GM23338 (cell line): Measurements from ENCODE around the gene MGAT3. TPM values are rescaled to one million over a fixed set of nuclear protein-coding genes. Genes with fewer than 3 reads are reported as not detected.
A peak's percentile ranks its signal among the peaks of the same experiment; 100 is the strongest.

ENCODE experiments used
- ATAC-seq: fragments of 200-7000 bp; cut with Tn5 transposase; 3 replicates; pipeline ENCODE4 v1.9.1; 2020
- DNase-seq: peaks from one replicate; pipeline ENCODE4 v3.0.0-alpha.2; 2015; ENCODE audit warnings: low spot score
- H2AFZ ChIP-seq: fragments of 200-600 bp; sonication (generic); 2 replicates; pipeline ENCODE4 v1.8.0; 2016; ENCODE audit warnings: antibody characterized with exemption, mild to moderate bottlenecking, moderate library complexity
- H3F3A ChIP-seq: fragments of 200-600 bp; sonication (generic); replicated peaks from 2 replicates; pipeline ENCODE4 v1.8.0; 2017; ENCODE audit warnings: antibody characterized with exemption, mixed run types, low read depth
- H3K27ac ChIP-seq: fragments of 200-600 bp; sonication (generic); 2 replicates; pipeline ENCODE4 v1.6.1; 2016; ENCODE audit warnings: low read depth
- H3K27me3 ChIP-seq: fragments of 200-600 bp; sonication (generic); 2 replicates; pipeline ENCODE4 v1.8.0; 2016; ENCODE audit warnings: mild to moderate bottlenecking, mixed run types, moderate library complexity; ENCODE audit not compliant: insufficient read depth
- H3K36me3 ChIP-seq: fragments of 200-600 bp; sonication (generic); 2 replicates; pipeline ENCODE4 v1.8.0; 2016; ENCODE audit warnings: mild to moderate bottlenecking; ENCODE audit not compliant: insufficient read depth
- H3K4me1 ChIP-seq: fragments of 200-600 bp; sonication (generic); 2 replicates; pipeline ENCODE4 v1.8.0; 2016; ENCODE audit warnings: mild to moderate bottlenecking, moderate library complexity; ENCODE audit not compliant: insufficient read depth
- H3K4me2 ChIP-seq: fragments of 200-600 bp; sonication (generic); 2 replicates; pipeline ENCODE4 v1.7.1; 2017; ENCODE audit warnings: mixed run types
- H3K4me3 ChIP-seq: fragments of 200-600 bp; sonication (generic); 2 replicates; pipeline ENCODE4 v1.6.1; 2016; ENCODE audit warnings: mixed run types
- H3K79me2 ChIP-seq: fragments of 200-600 bp; sonication (generic); replicated peaks from 2 replicates; pipeline ENCODE4 v1.8.0; 2017; ENCODE audit warnings: mild to moderate bottlenecking; ENCODE audit not compliant: insufficient read depth
- H3K9me2 ChIP-seq: fragments of 200-600 bp; sonication (generic); 2 replicates; pipeline ENCODE4 v1.8.0; 2017; ENCODE audit not compliant: insufficient read depth
- H4K20me1 ChIP-seq: fragments of 200-600 bp; sonication (generic); replicated peaks from 2 replicates; pipeline ENCODE4 v1.8.0; 2017; ENCODE audit warnings: mild to moderate bottlenecking; ENCODE audit not compliant: insufficient read depth
- H3K27ac Mint-ChIP-seq: 2 replicates; pipeline ENCODE4 v1.8.0; 2020; ENCODE audit warnings: inconsistent platforms, mild to moderate bottlenecking, moderate library complexity, mixed read lengths
- H3K27me3 Mint-ChIP-seq: 3 replicates; pipeline ENCODE4 v1.8.0; 2022; ENCODE audit warnings: low read depth, mild to moderate bottlenecking, moderate library complexity, mixed read lengths, inconsistent platforms; ENCODE audit not compliant: insufficient read depth, poor library complexity
- H3K36me3 Mint-ChIP-seq: 3 replicates; pipeline ENCODE4 v1.8.0; 2021; ENCODE audit warnings: low read depth, mild to moderate bottlenecking, inconsistent platforms, moderate library complexity, mixed read lengths
- H3K4me1 Mint-ChIP-seq: 3 replicates; pipeline ENCODE4 v1.8.0; 2020; ENCODE audit warnings: mild to moderate bottlenecking, inconsistent platforms, mixed read lengths
- H3K4me3 Mint-ChIP-seq: 3 replicates; pipeline ENCODE4 v1.8.0; 2021; ENCODE audit warnings: moderate library complexity, mild to moderate bottlenecking, inconsistent platforms, mixed read lengths
- H3K9me3 Mint-ChIP-seq: 3 replicates; pipeline ENCODE4 v1.8.0; 2020; ENCODE audit warnings: moderate library complexity, mild to moderate bottlenecking, inconsistent platforms, mixed read lengths
- CREB1 ChIP-seq: fragments of 250-450 bp; sonication (Bioruptor Pico); IDR thresholded peaks from 2 replicates; pipeline ENCODE4 v1.5.0; 2020; ENCODE audit warnings: low read depth, mild to moderate bottlenecking, moderate library complexity
- EZH2 ChIP-seq: fragments of 200-600 bp; sonication (generic); IDR thresholded peaks from one replicate; pipeline ENCODE4 v1.8.0; 2017; ENCODE audit warnings: antibody characterized with exemption, mild to moderate bottlenecking, low read depth; ENCODE audit not compliant: unreplicated experiment
- EZH2phosphoT487 ChIP-seq: fragments of 200-600 bp; sonication (generic); IDR thresholded peaks from one replicate; pipeline ENCODE4 v1.8.1; 2018; ENCODE audit warnings: antibody characterized with exemption; ENCODE audit not compliant: unreplicated experiment
- JUNB ChIP-seq: IDR thresholded peaks from one replicate; pipeline ENCODE4 v1.6.1; 2016; ENCODE audit warnings: antibody characterized with exemption; ENCODE audit not compliant: unreplicated experiment
- NANOG ChIP-seq: IDR thresholded peaks from 2 replicates; pipeline ENCODE4 v1.6.1; 2016; ENCODE audit warnings: antibody characterized with exemption, borderline replicate concordance
- POLR2AphosphoS5 ChIP-seq: IDR thresholded peaks from 2 replicates; pipeline ENCODE4 v1.6.1; 2016; ENCODE audit warnings: antibody characterized with exemption, low read depth
- STAT1 ChIP-seq: IDR thresholded peaks from one replicate; pipeline ENCODE4 v1.6.1; 2016; ENCODE audit warnings: antibody characterized with exemption; ENCODE audit not compliant: unreplicated experiment
- ZNF114 ChIP-seq: fragments of 250-450 bp; sonication (Bioruptor Pico); IDR thresholded peaks from 2 replicates; pipeline ENCODE4 v1.5.0; 2020; ENCODE audit warnings: mild to moderate bottlenecking, moderate library complexity
- ZNF331 ChIP-seq: fragments of 250-450 bp; sonication (Bioruptor Pico); IDR thresholded peaks from 2 replicates; pipeline ENCODE4 v1.5.0; 2020; ENCODE audit warnings: low read depth, mild to moderate bottlenecking, moderate library complexity
- long read RNA-seq: library from polyadenylated mRNA; unstranded; transcript quantifications from one replicate; pipeline ENCODE4 v2.0.0, GENCODE V29; 2020; ENCODE audit not compliant: unreplicated experiment
- polyA plus RNA-seq: library from polyadenylated mRNA; unstranded; fragments of >200 nt; fragmentation: Nextera tagmentation; extraction: Ambion mirVana; gene quantifications from 2 replicates; pipeline ENCODE4 v1.2.1, GENCODE V29; 2016
- total RNA-seq: library from RNA; depleted of rRNA; stranded (reverse); fragments of >200 nt; shearing (Covaris generic); gene quantifications from 2 replicates; pipeline ENCODE4 v1.2.3, GENCODE V29; 2014; rRNA removed
- TF ChIP-seq, protein P1 (sequence below): fragments of 250-450 bp; sonication (Bioruptor Pico); IDR thresholded peaks from 2 replicates; pipeline ENCODE4 v1.5.0; 2020; ENCODE audit warnings: mild to moderate bottlenecking, moderate library complexity
- TF ChIP-seq, protein P2 (sequence below): IDR thresholded peaks from 2 replicates; pipeline ENCODE4 v1.6.1; 2016; ENCODE audit warnings: antibody characterized with exemption
- TF ChIP-seq, protein P3 (sequence below), 2 experiments: fragments of 200-600 bp in 1 of 2; sonication (generic) in 1 of 2; conservative IDR thresholded peaks; 2 replicates each; pipeline versions ENCODE4 v1.5.1 to v1.6.1; 2016 to 2017; ENCODE audit warnings: antibody characterized with exemption in 2 of 2, low read depth in 2 of 2, mild to moderate bottlenecking in 2 of 2, moderate library complexity in 1 of 2

MGAT3 gene
- total RNA-seq (10.2 and 13.1 TPM in 2 replicates), polyA plus RNA-seq (1.6 and 1.7 TPM in 2 replicates)
- long read RNA-seq: 0 reads

- peaks cover 18% of the 10 kb centered on the region for H3K4me1 ChIP-seq
- H3K27me3 Mint-ChIP-seq: peaks cover 46% of the 10 kb centered on the region
- H3K4me2 ChIP-seq: peak within 1 kb of the TSS; percentile 92
- peaks cover 11% of the 10 kb centered on the region; the same call in 1 of the 2 replicates for H3F3A ChIP-seq
- peak; percentile 6 for ATAC-seq
- no peaks in the 10 kb centered on the region for H4K20me1 ChIP-seq
- no peak for DNase-seq
- peaks cover 33% of the 10 kb centered on the region for H3K4me1 Mint-ChIP-seq
- H3K27me3 ChIP-seq: peaks cover 28% of the 10 kb centered on the region
- H3K9me3 Mint-ChIP-seq: no peaks in the 10 kb centered on the region; the same call in 2 of the 3 replicates
- H3K4me3 Mint-ChIP-seq: peak within 1 kb of the TSS; percentile 81
- no peak for TF ChIP-seq EZH2
- TF ChIP-seq EZH2phosphoT487: no peak
- no peak for TF ChIP-seq STAT1
- H3K36me3 Mint-ChIP-seq: peaks cover 3% of the 10 kb centered on the region; the same call in 1 of the 3 replicates
- no peaks in the 10 kb centered on the region for H3K79me2 ChIP-seq
- H3K4me3 ChIP-seq: peak within 1 kb of the TSS; percentile 82
- no peak within 1 kb of the TSS for H3K27ac Mint-ChIP-seq
- no peak within 1 kb of the TSS; the same call in 1 of the 2 replicates for H2AFZ ChIP-seq
- no peak within 1 kb of the TSS for H3K27ac ChIP-seq
- no peaks in the 10 kb centered on the region for H3K36me3 ChIP-seq
- H3K9me2 ChIP-seq: no peaks in the 10 kb centered on the region
Observed at GRCh38 chr22:39456522-39457197, at the start of gene MGAT3. MGAT3 (plus strand) TSS chr22:39457012; CDS start chr22:39487348, 30,336 bp downstream.

DNA sequence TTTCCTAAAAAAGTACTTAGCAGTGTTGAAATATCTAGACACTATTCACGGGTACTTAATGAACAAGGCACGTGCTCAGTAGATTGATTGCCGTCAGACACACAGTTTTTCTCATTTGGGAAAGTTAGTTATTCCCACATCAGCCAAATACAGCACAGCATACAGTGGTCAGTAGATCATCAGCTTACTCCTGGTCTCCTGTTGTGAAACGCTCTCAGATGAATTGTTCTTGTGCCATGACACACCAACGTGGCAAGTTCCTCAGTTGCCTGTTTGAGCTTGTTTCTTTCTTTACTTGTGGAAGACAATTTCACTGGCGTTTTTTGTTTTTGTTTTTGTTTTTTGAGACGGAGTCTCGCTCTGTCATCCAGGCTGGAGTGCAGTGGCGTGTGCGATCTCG, 48.6 kb upstream of the MGAT3 start:
- peaks cover 2% of the 10 kb centered on the region for H3K27me3 Mint-ChIP-seq
- Histone ChIP-seq H3K4me1 (peaks cover 3% of the 10 kb centered on the region; the same call in 1 of the 2 replicates), H3K4me3 (no peak overlapping the region), H4K20me1 (peaks cover 10% of the 10 kb centered on the region), H3K79me2 (peaks cover 33% of the 10 kb centered on the region), H3K27me3 (no peaks in the 10 kb centered on the region), H2AFZ (no peak overlapping the region), H3F3A (no peaks in the 10 kb centered on the region), H3K4me2 (no peak overlapping the region), H3K27ac (no peak overlapping the region), H3K36me3 (no peaks in the 10 kb centered on the region), H3K9me2 (no peaks in the 10 kb centered on the region; the same call in 1 of the 2 replicates)
- no peak overlapping the region for H3K4me3 Mint-ChIP-seq
- no peaks in the 10 kb centered on the region for H3K9me3 Mint-ChIP-seq
- ATAC-seq (no peak), DNase-seq (no peak)
- H3K36me3 Mint-ChIP-seq: peaks cover 10% of the 10 kb centered on the region
- peaks cover 3% of the 10 kb centered on the region for H3K4me1 Mint-ChIP-seq
- H3K27ac Mint-ChIP-seq: no peak overlapping the region
- TF ChIP-seq STAT1 (no peak), ZNF331 (no peak), EZH2phosphoT487 (no peak), EZH2 (no peak), ZNF114 (CRISPR knock-in tag) (no peak), CREB1 (CRISPR knock-in tag) (no peak), JUNB (no peak), POLR2AphosphoS5 (no peak), NANOG (no peak)
- TF ChIP-seq, protein P1, sequence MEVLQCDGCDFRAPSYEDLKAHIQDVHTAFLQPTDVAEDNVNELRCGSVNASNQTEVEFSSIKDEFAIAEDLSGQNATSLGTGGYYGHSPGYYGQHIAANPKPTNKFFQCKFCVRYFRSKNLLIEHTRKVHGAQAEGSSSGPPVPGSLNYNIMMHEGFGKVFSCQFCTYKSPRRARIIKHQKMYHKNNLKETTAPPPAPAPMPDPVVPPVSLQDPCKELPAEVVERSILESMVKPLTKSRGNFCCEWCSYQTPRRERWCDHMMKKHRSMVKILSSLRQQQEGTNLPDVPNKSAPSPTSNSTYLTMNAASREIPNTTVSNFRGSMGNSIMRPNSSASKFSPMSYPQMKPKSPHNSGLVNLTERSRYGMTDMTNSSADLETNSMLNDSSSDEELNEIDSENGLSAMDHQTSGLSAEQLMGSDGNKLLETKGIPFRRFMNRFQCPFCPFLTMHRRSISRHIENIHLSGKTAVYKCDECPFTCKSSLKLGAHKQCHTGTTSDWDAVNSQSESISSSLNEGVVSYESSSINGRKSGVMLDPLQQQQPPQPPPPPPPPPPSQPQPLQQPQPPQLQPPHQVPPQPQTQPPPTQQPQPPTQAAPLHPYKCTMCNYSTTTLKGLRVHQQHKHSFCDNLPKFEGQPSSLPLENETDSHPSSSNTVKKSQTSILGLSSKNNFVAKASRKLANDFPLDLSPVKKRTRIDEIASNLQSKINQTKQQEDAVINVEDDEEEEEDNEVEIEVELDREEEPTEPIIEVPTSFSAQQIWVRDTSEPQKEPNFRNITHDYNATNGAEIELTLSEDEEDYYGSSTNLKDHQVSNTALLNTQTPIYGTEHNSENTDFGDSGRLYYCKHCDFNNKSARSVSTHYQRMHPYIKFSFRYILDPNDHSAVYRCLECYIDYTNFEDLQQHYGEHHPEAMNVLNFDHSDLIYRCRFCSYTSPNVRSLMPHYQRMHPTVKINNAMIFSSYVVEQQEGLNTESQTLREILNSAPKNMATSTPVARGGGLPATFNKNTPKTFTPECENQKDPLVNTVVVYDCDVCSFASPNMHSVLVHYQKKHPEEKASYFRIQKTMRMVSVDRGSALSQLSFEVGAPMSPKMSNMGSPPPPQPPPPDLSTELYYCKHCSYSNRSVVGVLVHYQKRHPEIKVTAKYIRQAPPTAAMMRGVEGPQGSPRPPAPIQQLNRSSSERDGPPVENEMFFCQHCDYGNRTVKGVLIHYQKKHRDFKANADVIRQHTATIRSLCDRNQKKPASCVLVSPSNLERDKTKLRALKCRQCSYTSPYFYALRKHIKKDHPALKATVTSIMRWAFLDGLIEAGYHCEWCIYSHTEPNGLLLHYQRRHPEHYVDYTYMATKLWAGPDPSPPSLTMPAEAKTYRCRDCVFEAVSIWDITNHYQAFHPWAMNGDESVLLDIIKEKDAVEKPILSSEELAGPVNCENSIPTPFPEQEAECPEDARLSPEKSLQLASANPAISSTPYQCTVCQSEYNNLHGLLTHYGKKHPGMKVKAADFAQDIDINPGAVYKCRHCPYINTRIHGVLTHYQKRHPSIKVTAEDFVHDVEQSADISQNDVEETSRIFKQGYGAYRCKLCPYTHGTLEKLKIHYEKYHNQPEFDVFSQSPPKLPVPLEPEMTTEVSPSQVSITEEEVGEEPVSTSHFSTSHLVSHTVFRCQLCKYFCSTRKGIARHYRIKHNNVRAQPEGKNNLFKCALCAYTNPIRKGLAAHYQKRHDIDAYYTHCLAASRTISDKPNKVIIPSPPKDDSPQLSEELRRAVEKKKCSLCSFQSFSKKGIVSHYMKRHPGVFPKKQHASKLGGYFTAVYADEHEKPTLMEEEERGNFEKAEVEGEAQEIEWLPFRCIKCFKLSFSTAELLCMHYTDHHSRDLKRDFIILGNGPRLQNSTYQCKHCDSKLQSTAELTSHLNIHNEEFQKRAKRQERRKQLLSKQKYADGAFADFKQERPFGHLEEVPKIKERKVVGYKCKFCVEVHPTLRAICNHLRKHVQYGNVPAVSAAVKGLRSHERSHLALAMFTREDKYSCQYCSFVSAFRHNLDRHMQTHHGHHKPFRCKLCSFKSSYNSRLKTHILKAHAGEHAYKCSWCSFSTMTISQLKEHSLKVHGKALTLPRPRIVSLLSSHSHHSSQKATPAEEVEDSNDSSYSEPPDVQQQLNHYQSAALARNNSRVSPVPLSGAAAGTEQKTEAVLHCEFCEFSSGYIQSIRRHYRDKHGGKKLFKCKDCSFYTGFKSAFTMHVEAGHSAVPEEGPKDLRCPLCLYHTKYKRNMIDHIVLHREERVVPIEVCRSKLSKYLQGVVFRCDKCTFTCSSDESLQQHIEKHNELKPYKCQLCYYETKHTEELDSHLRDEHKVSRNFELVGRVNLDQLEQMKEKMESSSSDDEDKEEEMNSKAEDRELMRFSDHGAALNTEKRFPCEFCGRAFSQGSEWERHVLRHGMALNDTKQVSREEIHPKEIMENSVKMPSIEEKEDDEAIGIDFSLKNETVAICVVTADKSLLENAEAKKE (CRISPR knock-in tag): no peak
- TF ChIP-seq, protein P2, sequence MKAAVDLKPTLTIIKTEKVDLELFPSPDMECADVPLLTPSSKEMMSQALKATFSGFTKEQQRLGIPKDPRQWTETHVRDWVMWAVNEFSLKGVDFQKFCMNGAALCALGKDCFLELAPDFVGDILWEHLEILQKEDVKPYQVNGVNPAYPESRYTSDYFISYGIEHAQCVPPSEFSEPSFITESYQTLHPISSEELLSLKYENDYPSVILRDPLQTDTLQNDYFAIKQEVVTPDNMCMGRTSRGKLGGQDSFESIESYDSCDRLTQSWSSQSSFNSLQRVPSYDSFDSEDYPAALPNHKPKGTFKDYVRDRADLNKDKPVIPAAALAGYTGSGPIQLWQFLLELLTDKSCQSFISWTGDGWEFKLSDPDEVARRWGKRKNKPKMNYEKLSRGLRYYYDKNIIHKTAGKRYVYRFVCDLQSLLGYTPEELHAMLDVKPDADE: no peak
- TF ChIP-seq, protein P3, sequence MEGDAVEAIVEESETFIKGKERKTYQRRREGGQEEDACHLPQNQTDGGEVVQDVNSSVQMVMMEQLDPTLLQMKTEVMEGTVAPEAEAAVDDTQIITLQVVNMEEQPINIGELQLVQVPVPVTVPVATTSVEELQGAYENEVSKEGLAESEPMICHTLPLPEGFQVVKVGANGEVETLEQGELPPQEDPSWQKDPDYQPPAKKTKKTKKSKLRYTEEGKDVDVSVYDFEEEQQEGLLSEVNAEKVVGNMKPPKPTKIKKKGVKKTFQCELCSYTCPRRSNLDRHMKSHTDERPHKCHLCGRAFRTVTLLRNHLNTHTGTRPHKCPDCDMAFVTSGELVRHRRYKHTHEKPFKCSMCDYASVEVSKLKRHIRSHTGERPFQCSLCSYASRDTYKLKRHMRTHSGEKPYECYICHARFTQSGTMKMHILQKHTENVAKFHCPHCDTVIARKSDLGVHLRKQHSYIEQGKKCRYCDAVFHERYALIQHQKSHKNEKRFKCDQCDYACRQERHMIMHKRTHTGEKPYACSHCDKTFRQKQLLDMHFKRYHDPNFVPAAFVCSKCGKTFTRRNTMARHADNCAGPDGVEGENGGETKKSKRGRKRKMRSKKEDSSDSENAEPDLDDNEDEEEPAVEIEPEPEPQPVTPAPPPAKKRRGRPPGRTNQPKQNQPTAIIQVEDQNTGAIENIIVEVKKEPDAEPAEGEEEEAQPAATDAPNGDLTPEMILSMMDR (conservative IDR thresholded peaks at IDR 0.05; ENCODE audit: low read depth in 2 of 2): no peak
